Measurements from ENCODE around the gene LIPC.

The LIPC gene

GRCh38 chr15:58460116-58460790 lies 28.5 kb downstream of the LIPC start:
- no peak for DNase-seq

DNA sequence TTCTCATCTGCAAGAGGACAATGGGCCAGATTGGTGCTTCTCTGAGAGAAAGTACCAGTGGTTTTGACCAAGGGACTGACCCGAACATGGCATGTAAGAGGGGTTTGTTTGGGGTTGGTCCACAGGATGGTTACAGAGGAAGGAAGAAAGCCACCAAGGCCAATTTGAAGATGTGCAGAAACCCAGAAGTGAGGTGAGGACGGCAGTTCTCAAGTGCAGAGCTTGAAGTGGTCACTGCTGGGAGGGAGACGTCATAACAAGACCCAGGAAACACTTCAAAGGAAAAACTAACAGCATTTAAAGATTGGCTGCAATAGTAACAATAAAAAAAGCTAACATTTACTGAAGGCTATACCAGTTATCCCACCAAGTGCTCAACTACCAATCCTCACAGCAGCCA lies 29.1 kb downstream of the LIPC start:
- DNase-seq = no peak

- no peak for DNase-seq
These were observed 30.8 kb downstream of the LIPC start for GRCh38 chr15:58462547-58462946.

DNA sequence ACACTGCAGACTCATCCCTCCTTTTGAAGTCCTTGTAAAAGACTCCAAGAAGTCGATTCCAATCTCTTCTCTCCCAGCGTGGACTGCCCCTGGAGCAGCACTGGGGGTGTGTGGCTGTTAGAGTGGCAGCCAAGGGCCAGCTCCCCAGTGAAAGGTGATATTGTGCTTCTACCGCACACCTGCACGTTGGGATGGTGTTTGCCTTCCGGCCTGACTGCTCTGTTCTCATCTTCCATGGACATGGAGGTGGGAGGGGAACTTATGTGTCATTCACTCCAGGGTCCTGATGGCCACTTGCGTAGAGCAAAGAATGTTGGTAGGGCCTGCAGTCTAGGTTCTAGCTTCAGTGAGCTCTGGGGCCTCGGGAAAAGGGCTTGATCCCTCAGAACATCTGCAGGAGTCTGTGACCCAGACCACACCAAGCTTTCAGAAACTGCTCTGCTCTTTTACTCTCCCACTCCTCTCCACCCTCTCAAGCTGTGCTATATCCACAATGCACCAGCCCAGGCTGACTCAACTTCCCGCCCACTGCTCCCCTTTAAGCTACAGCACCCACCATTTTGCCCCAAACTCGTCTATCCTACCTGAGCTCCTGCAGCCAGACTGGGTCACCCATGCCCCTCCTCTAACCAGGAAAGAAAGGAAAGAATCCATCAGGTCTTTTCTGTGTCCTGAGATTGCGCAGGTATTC lies 31.3 kb downstream of the LIPC start:
- no peak for DNase-seq

GRCh38 chr15:58463815-58464650 lies 32.2 kb downstream of the LIPC start:
- no peak for DNase-seq

- DNase-seq = no peak
These were observed 33.3 kb downstream of the LIPC start for GRCh38 chr15:58465070-58465469.

- no peak for DNase-seq
These were observed 34.2 kb downstream of the LIPC start for GRCh38 chr15:58465866-58466517.

GRCh38 chr15:58466566-58466965 lies 34.8 kb downstream of the LIPC start:
- no peak for DNase-seq

DNA sequence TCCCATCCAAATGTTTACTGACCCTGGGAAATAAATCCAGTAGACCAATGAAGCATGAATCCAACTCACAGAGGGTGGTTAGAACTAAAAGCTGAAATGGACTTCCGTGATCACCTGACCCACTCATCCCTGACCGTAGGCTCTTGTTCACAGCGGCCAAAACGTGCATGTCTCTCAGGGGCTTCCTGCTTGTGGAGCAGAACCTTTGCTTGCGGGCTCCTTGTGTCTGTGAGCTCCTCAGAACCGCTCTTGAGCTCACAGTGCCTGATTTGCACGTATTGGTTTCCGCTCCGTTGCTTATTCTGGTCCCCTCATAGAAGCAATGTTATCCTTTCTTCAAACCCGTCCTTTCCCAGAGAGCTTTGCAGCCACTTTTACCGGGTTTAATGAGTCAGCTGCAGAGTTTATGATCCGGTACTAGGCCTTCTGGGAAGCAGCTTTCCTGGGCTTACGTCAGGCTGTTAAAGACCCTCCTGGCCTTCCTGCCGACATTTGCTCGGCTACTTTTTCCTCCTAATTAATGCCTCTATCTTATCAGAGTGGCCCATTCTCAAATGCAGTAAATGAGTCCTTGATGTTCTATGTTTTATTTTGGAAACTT lies 35.4 kb downstream of the LIPC start:
- DNase-seq = no peak

- no peak for DNase-seq
These were observed 36.1 kb downstream of the LIPC start for GRCh38 chr15:58467722-58468423.

- no peak for DNase-seq
These were observed 37.9 kb downstream of the LIPC start for GRCh38 chr15:58469432-58470353.

DNA sequence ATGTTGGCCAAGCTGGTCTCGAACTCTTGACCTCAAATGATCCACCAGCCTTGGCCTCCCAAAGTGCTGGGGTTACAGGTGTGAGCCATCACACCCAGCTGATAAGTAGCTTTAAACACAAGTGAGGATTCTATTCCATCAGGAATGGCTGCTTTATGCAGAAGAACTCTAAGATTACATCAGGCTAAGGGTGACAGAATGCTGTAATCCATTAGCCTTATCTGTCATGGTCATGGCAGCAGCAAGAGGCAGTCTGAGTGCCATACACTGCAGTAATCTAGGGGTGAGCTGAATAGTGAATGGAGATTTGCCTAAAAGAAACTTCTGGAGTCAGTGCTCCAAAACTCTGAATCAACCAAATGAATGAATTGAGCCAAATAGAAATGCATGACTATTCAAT lies 39.6 kb downstream of the LIPC start:
- DNase-seq = no peak

DNA sequence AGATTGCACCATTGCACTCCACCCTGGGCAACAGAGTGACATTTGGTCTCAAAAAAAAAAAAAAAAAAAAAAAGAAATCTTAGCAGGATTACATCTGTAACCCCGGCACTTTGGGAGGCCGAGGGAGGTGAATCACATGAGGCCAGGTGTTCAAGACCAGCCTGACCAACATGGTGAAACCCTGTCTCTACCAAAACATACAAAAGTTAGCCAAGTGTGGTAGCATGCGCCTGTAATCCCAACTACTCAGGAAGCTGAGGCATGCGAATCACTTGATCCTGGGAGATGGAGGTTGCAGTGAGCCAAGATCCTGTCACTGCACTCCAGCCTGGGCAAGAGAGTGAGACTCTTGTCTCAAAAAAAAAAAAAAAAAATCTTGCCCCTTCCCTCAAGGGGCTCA lies 40.4 kb downstream of the LIPC start:
- DNase-seq = no peak

DNA sequence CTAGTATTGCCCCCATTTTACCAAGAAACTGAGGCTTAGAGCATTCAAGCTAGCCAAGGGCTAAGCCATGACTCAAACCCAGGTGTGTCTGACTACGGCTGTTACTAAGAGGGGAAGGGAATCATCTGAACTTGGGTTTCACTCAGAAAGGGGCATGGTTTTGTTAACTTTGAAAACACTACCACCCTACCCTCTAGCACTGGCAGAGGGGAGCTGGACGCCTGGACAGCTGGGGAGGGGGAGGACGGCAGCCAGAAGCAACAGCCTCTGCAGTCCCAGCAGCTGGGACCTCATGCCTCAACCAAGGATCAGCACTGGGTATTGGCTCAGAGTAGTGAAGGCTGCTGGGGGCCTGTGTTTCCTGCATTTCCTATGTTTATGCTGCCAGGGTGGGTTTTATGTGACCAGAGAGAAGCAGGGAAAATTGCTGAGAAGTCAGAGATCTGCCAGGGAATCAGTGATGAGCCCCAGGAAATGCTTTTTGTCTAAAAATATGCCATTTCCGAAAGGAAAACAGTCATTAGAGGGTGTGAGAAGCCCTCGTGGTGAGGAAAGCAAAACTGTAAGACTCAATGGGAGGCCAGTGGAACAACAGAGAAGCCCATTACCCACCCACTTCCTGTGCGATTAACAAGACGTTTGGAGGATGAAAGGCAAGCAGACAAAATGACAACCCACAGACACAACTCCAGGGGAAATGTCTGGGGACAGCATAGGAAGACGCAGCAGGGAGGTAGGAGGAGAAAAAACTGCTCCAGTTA lies 41.2 kb downstream of the LIPC start:
- DNase-seq = no peak

- no peak for DNase-seq
These were observed 41.9 kb downstream of the LIPC start for GRCh38 chr15:58473724-58474123.

DNA sequence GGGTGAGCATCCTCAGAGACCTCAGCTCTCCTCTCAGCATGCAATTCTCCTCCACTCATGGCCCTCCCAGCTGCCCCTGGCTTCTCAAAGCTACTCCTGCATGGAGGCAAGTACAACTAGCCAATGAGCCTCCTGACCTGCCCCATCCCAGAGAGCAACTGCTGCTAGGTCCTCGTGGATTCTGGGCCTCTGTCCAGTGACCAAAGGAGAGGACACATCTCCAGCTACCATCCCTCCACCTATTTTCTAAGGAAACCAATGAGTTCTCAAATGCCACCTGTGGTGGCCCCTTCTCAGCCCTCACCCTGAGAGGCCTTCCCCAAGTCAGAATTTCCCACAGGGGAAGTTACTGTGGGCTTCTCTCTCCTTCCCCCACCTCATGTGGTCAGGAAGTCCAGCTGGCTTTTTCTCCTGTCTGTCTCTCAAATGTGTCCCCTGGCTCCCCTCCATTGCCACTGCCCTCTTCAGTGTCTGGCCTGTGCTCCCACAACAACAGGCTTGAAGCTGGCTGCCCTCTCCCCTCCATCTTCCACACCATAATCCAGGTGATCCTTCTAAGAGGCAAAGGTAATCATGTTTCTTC lies 43.0 kb downstream of the LIPC start:
- DNase-seq = no peak

GRCh38 chr15:58475573-58476524 lies 44.1 kb downstream of the LIPC start:
- no peak for DNase-seq

DNA sequence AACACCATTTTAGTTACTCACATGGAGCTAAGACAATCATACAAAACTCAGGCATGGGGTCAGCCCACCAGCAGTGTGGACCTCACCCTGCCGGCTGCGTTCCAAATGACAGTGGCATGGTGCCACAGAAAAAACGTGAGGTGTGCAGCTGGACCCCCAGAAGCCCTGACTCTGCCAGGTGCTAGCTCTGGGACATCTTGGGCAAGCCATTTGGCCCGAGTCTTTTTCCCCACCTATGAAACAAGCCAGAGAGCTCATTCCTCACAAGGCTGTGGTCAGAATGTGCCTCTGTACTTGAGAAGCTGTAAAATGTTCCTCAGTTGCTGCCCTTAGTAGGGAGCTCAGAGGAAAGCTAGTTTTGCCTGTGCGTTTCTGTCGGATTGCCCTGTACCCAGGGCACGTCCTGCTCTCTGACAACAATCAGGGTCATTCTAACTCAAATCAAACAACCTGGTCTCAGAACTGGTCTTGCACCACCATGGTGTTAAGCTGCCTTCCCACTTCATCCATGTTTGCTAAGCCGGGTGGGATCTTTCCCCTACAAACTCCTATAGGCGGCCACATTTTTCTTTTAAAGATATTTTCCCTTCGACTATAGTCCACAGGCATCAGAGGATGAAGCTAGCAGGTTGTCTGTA lies 44.9 kb downstream of the LIPC start:
- DNase-seq = no peak
